ENCODE results near the gene PLAAT5. TPM values are rescaled to one million over a fixed set of nuclear protein-coding genes. Genes with fewer than 3 reads are reported as not detected.

Gene PLAAT5
- total RNA-seq, 4 donors from 2014 or later: 6.7 to 15.3 (median 10.1) TPM

DNA sequence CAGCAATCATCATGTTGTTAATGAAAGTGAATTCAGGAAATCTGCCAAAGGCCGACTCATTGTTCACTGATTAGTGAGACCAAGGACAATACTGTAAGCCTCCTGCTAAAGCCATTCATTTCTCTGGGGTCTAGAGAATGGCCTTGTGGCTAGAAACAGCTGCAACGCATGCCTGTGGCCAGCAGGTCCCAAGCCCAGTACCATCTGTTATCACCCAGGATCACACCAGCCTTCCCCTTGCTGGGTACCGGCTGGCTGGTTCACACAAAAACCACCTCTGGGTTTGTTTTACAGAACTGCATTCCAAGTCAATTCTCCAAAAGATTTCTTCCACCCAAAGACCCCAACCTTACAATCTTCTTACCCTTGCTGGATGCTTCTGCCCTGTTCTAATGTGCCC, 1.1 kb downstream of the PLAAT5 start:
- peaks cover 0 to 18% (median 0%) of the 10 kb centered on the region in 3 donors for H3K36me3 ChIP-seq
- no peaks in the 10 kb centered on the region for H3K27me3 ChIP-seq
- whole genome bisulfite sequencing, 2 donors: 28 to 41% methylated on average over 3 of the region's 3 CpGs
- TF ChIP-seq POLR2A (IDR thresholded peaks at IDR 0.05): no peak
- no peak for TF ChIP-seq EP300 (IDR thresholded peaks at IDR 0.05)
- TF ChIP-seq, protein P1, sequence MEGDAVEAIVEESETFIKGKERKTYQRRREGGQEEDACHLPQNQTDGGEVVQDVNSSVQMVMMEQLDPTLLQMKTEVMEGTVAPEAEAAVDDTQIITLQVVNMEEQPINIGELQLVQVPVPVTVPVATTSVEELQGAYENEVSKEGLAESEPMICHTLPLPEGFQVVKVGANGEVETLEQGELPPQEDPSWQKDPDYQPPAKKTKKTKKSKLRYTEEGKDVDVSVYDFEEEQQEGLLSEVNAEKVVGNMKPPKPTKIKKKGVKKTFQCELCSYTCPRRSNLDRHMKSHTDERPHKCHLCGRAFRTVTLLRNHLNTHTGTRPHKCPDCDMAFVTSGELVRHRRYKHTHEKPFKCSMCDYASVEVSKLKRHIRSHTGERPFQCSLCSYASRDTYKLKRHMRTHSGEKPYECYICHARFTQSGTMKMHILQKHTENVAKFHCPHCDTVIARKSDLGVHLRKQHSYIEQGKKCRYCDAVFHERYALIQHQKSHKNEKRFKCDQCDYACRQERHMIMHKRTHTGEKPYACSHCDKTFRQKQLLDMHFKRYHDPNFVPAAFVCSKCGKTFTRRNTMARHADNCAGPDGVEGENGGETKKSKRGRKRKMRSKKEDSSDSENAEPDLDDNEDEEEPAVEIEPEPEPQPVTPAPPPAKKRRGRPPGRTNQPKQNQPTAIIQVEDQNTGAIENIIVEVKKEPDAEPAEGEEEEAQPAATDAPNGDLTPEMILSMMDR (IDR thresholded peaks at IDR 0.05): peak in 1 of 5 experiments; percentile 27
- DNase-seq (ENCODE audit: low spot score in 2 of 2): no peak
- H3K9me3 ChIP-seq: peaks cover 0 to 16% (median 0%) of the 10 kb centered on the region in 4 donors
- peaks cover 0 to 39% (median 6%) of the 10 kb centered on the region in 4 donors for H3K4me1 ChIP-seq
- H3K4me3 ChIP-seq: peak overlapping the region in 3 of 4 donors; percentile 37 to 64 (median 61)
- peak overlapping the region; percentile 63 to 94 (median 86) for H3K27ac ChIP-seq

DNA sequence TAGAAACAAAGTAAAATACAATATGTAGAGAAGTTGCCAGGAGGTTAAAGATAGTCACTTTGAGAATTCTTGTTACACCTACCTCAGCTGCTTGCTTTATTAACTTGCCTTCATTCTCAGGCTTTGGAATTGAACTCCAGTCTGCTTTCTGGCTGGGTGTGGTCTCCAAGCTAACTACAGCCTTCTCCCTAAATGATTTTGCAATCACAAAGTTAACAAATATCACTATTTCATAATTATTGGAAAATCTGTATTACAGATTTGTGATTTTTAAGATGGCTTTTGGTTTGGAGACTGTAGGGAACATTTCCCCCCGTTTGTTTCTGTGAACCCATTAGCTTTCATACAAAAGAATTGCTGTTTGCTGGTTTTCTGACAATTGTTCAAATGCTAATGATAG, 2.2 kb downstream of the PLAAT5 start:
- peak overlapping the region in 3 of 4 donors; percentile 4 to 94 (median 89) for H3K27ac ChIP-seq
- peaks cover 0 to 16% (median 0%) of the 10 kb centered on the region in 4 donors for H3K9me3 ChIP-seq
- H3K4me3 ChIP-seq: no peak overlapping the region
- 33% methylated on average over 1 of the region's 1 CpG for WGBS, 2 donors
- TF ChIP-seq POLR2A (IDR thresholded peaks at IDR 0.05): no peak
- no peak for TF ChIP-seq EP300 (IDR thresholded peaks at IDR 0.05)
- TF ChIP-seq, protein P1 (IDR thresholded peaks at IDR 0.05): no peak
- H3K4me1 ChIP-seq: peaks cover 0 to 39% (median 6%) of the 10 kb centered on the region in 4 donors
- H3K36me3 ChIP-seq: peaks cover 0 to 18% (median 0%) of the 10 kb centered on the region in 3 donors
- no peaks in the 10 kb centered on the region for H3K27me3 ChIP-seq
- DNase-seq (ENCODE audit: low spot score in 2 of 2): no peak

DNA sequence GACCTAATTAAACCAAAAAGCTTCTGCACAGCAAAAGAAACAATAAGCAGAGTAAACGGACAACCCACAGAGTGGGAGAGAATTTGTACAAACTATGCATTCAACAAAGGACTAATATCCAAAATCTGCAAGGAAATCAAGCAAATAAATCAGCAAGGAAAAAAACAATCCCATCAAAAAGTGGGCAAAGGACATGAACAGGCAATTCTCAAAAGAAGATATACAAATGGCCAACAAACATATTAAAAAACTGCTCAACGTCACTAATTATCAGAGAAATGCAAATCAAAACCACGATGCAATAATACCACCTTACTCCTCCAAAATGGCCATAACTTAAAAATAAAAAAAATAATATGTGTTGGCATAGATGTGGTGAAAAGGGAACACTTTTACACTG, 5.2 kb downstream of the PLAAT5 start:
- Histone ChIP-seq H3K4me3 (no peak overlapping the region), H3K4me1 (peaks cover 0 to 26% (median 3%) of the 10 kb centered on the region in 4 donors), H3K36me3 (peaks cover 0 to 18% (median 0%) of the 10 kb centered on the region in 3 donors), H3K27me3 (no peaks in the 10 kb centered on the region), H3K27ac (no peak overlapping the region), H3K9me3 (peaks cover 0 to 16% (median 0%) of the 10 kb centered on the region in 4 donors)
- 90 to 92% methylated on average over 3 of the region's 3 CpGs for WGBS, 2 donors
- no peak for DNase-seq (ENCODE audit: low spot score in 2 of 2)
- no peak for TF ChIP-seq POLR2A (IDR thresholded peaks at IDR 0.05)
- no peak for TF ChIP-seq EP300 (IDR thresholded peaks at IDR 0.05)
- TF ChIP-seq, protein P1 (IDR thresholded peaks at IDR 0.05): no peak

DNA sequence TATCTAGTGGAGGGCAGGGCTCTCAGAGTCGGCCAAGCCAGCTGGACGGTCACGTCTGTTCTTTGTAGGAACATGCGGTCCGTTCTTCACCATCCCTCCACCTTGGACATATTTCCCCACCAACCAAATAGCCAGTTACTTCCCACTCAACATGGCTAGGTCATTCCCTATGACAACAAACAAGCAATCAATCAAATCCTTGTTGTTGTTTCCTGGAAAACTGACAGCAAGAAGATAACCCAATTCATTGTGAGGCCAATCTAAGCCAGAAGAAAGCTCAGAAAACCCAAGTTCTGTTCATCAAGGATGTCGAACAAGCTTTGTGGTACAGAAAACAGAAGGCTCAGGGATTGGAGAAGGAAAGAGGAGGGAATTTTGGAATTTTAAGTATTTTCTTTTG, 10.9 kb downstream of the PLAAT5 start:
- H3K27ac ChIP-seq: peak overlapping the region in 2 of 4 donors; percentile 65 to 72
- WGBS, 2 donors: 82 to 83% methylated on average over 6 of the region's 6 CpGs
- no peaks in the 10 kb centered on the region for H3K27me3 ChIP-seq
- H3K9me3 ChIP-seq: peaks cover 0 to 18% (median 3%) of the 10 kb centered on the region in 4 donors
- TF ChIP-seq POLR2A (IDR thresholded peaks at IDR 0.05) (no peak), EP300 (IDR thresholded peaks at IDR 0.05) (no peak)
- TF ChIP-seq, protein P1 (IDR thresholded peaks at IDR 0.05): no peak
- peaks cover 0 to 18% (median 0%) of the 10 kb centered on the region in 4 donors for H3K4me1 ChIP-seq
- no peak overlapping the region for H3K4me3 ChIP-seq
- H3K36me3 ChIP-seq: peaks cover 0 to under 1% (median 0%) of the 10 kb centered on the region in 3 donors
- DNase-seq (ENCODE audit: low spot score in 2 of 2): no peak

DNA sequence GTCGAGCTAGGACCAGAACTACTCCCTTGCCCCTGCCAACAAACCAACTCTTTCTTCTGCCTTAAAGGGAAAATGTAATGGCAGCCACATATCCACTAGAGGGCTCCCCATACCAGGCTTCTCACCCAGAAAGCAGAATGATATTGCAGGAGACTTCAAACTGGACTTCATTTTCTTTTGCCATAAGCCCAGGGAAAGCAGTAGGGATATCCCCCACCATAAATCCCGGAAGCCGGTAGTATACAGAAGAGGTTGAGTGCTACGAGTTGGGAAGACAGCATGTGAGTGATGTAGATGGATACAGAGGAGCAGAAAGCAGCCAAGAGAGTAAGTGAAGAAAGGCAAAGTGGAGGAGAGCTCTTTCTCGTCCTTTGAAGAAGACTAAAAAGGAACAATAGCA, 12.1 kb downstream of the PLAAT5 start:
- peak in 1 of 2 donors; percentile 52 for DNase-seq (ENCODE audit: low spot score in 2 of 2)
- H3K4me3 ChIP-seq: no peak overlapping the region
- no peaks in the 10 kb centered on the region for H3K27me3 ChIP-seq
- no peaks in the 10 kb centered on the region for H3K36me3 ChIP-seq
- peaks cover 0 to 18% (median 0%) of the 10 kb centered on the region in 4 donors for H3K4me1 ChIP-seq
- peak overlapping the region in 2 of 4 donors; percentile 65 to 72 for H3K27ac ChIP-seq
- peak in 1 of 2 donors; percentile 55 for TF ChIP-seq EP300 (IDR thresholded peaks at IDR 0.05)
- TF ChIP-seq, protein P1 (IDR thresholded peaks at IDR 0.05): peak; percentile 86 to 93 (median 90)
- TF ChIP-seq POLR2A (IDR thresholded peaks at IDR 0.05): no peak
- WGBS, 2 donors: 8 to 9% methylated on average over 5 of the region's 5 CpGs
- H3K9me3 ChIP-seq: peaks cover 0 to 16% (median 3%) of the 10 kb centered on the region in 4 donors

Measured in tibial nerve (tissue), 4 donors.